VCaP (cell line): ENCODE measurements around the gene MMP7.
"Not testable (repeated sequence)": the region's sequence is repeated elsewhere in the genome, so short reads cannot be mapped to it uniquely, and the experiment has no call there.

Experiments used
- H3K27ac ChIP-seq: fragments of 450-650 bp; 2 replicates; pipeline ENCODE4 v1.5.1; 2017
- CTCF ChIP-seq: fragments of 450-650 bp; conservative IDR thresholded peaks from 2 replicates; pipeline ENCODE4 v1.5.1; 2017; ENCODE audit warnings: mild to moderate bottlenecking, moderate library complexity

MMP7 gene

GRCh38 chr11:102516179-102516578 is 14.4 kb downstream of the MMP7 start:
- TF ChIP-seq CTCF = no peak
- no peak overlapping the region for H3K27ac ChIP-seq

GRCh38 chr11:102513869-102514268 is 16.7 kb downstream of the MMP7 start:
- peak overlapping the region; percentile 63 for H3K27ac ChIP-seq

GRCh38 chr11:102510439-102511135 is 20.0 kb downstream of the MMP7 start:
- TF ChIP-seq CTCF = no peak
- peak overlapping the region; percentile 0; the same call in 1 of the 2 replicates for H3K27ac ChIP-seq

More at GRCh38 chr11:102513869-102514268, 16.7 kb downstream of the MMP7 start:
- TF ChIP-seq CTCF = no peak

GRCh38 chr11:102502831-102503230 is 27.7 kb downstream of the MMP7 start:
- not testable (repeated sequence) for H3K27ac ChIP-seq

- no peak for TF ChIP-seq CTCF
- no peak overlapping the region for H3K27ac ChIP-seq
Measured at GRCh38 chr11:102500829-102501228, 29.7 kb downstream of the MMP7 start.

- no peak overlapping the region for H3K27ac ChIP-seq
- TF ChIP-seq CTCF = no peak
Measured at GRCh38 chr11:102499931-102500330, 30.6 kb downstream of the MMP7 start.

- TF ChIP-seq CTCF = no peak
- no peak overlapping the region for H3K27ac ChIP-seq
Measured at GRCh38 chr11:102499151-102499550, 31.4 kb downstream of the MMP7 start.

- no peak overlapping the region for H3K27ac ChIP-seq
- no peak for TF ChIP-seq CTCF
Measured at GRCh38 chr11:102497061-102497460, 33.5 kb downstream of the MMP7 start.
